HG02623 (cell line): ENCODE results near the gene MIA3.
A peak's percentile ranks its signal among the peaks of the same experiment; 100 is the strongest.
"Not testable (repeated sequence)": the region's sequence is repeated elsewhere in the genome, so short reads cannot be mapped to it uniquely, and the experiment has no call there.

ENCODE experiments used
- ATAC-seq: cut with Tn5 transposase; IDR thresholded peaks from one replicate; pipeline ENCODE4 v1.9.1; 2021; ENCODE audit warnings: moderate library complexity; ENCODE audit not compliant: unreplicated experiment

MIA3 gene

GRCh38 chr1:222656391-222657155 lies 38.7 kb downstream of the MIA3 start:
- ATAC-seq: no peak

- no peak for ATAC-seq
These were observed 40.0 kb downstream of the MIA3 start for GRCh38 chr1:222657899-222658298.

GRCh38 chr1:222663431-222663934 lies 45.6 kb downstream of the MIA3 start:
- ATAC-seq: no peak

GRCh38 chr1:222665964-222666363 lies 48.1 kb downstream of the MIA3 start:
- ATAC-seq: no peak

- not testable (repeated sequence) for ATAC-seq
These were observed 50.3 kb downstream of the MIA3 start for GRCh38 chr1:222668184-222668583.

GRCh38 chr1:222669107-222669506 lies 51.2 kb downstream of the MIA3 start:
- not testable (repeated sequence) for ATAC-seq

- no peak for ATAC-seq
These were observed 52.2 kb downstream of the MIA3 start for GRCh38 chr1:222670110-222670509.

- no peak for ATAC-seq
These were observed 62.2 kb downstream of the MIA3 start for GRCh38 chr1:222680080-222680479.

- ATAC-seq: no peak
These were observed 73.1 kb downstream of the MIA3 start for GRCh38 chr1:222691016-222691415.

- no peak for ATAC-seq
These were observed 77.0 kb downstream of the MIA3 start for GRCh38 chr1:222694927-222695326.

- ATAC-seq: no peak
These were observed 78.8 kb downstream of the MIA3 start for GRCh38 chr1:222696741-222697140.

GRCh38 chr1:222697203-222697602 lies 79.3 kb downstream of the MIA3 start:
- no peak for ATAC-seq

- ATAC-seq: no peak
These were observed 79.9 kb downstream of the MIA3 start for GRCh38 chr1:222697826-222698225.

- ATAC-seq: no peak
These were observed 84.3 kb downstream of the MIA3 start for GRCh38 chr1:222702210-222702609.

- ATAC-seq: no peak
These were observed 86.4 kb downstream of the MIA3 start for GRCh38 chr1:222704260-222704659.

- ATAC-seq: no peak
These were observed 88.9 kb downstream of the MIA3 start for GRCh38 chr1:222706815-222707214.

- no peak for ATAC-seq
These were observed 91.8 kb downstream of the MIA3 start for GRCh38 chr1:222709700-222710153.

- peak; percentile 23 for ATAC-seq
These were observed 93.7 kb downstream of the MIA3 start for GRCh38 chr1:222711319-222712252.

GRCh38 chr1:222712253-222713090 lies 94.6 kb downstream of the MIA3 start, which contains the start of the genes AIDA and BROX:
TSS of gene AIDA (minus strand) at chr1:222712491. CDS start at chr1:222712317, 174 bp downstream.
TSS of gene BROX (plus strand) at chr1:222712564. CDS start at chr1:222715700, 3,136 bp downstream.
- ATAC-seq: peak; percentile 71
